Uterus (tissue), 2 donors: Measurements from ENCODE around the gene C19orf47.

Experiments used
- POLR2A ChIP-seq, 2 donors: fragments of 450-650 bp; IDR thresholded peaks; one replicate each; pipeline ENCODE4 v1.6.1; 2016; ENCODE audit warnings: antibody characterized with exemption in 2 of 2, mild to moderate bottlenecking in 1 of 2, moderate library complexity in 1 of 2
- TF ChIP-seq, protein P1 (sequence below), 4 experiments: fragments of 200-600 bp in 2 of 4; fragments of 450-650 bp in 2 of 4; sonication (generic) in 2 of 4; IDR thresholded peaks; one replicate each; pipeline ENCODE4 v1.5.1; 2016 to 2019; ENCODE audit warnings: antibody characterized with exemption in 4 of 4, mild to moderate bottlenecking in 2 of 4, moderate library complexity in 1 of 4

DNA sequence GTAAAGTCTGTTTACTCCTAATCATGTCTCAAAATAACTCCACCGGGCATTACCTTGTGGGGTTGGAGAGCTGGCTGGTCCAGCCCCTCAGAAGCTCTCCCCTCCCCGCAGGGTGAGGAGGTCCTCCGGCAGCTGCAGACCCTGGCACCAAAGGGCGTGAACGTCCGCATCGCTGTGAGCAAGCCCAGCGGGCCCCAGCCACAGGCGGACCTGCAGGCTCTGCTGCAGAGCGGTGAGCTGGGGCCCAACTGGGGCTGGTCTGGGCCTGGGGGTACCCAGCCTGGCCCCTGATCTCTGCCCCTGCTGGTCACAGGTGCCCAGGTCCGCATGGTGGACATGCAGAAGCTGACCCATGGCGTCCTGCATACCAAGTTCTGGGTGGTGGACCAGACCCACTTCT lies 21.6 kb upstream of the C19orf47 start:
- TF ChIP-seq, protein P1, sequence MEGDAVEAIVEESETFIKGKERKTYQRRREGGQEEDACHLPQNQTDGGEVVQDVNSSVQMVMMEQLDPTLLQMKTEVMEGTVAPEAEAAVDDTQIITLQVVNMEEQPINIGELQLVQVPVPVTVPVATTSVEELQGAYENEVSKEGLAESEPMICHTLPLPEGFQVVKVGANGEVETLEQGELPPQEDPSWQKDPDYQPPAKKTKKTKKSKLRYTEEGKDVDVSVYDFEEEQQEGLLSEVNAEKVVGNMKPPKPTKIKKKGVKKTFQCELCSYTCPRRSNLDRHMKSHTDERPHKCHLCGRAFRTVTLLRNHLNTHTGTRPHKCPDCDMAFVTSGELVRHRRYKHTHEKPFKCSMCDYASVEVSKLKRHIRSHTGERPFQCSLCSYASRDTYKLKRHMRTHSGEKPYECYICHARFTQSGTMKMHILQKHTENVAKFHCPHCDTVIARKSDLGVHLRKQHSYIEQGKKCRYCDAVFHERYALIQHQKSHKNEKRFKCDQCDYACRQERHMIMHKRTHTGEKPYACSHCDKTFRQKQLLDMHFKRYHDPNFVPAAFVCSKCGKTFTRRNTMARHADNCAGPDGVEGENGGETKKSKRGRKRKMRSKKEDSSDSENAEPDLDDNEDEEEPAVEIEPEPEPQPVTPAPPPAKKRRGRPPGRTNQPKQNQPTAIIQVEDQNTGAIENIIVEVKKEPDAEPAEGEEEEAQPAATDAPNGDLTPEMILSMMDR (IDR thresholded peaks at IDR 0.05), result no peak
- TF ChIP-seq POLR2A (IDR thresholded peaks at IDR 0.05), result no peak
